Measurements from ENCODE around the gene NOTCH1. TPM values are rescaled to one million over a fixed set of nuclear protein-coding genes. Genes with fewer than 3 reads are reported as not detected.

Gene NOTCH1
- total RNA-seq, 1 donor from 2014 or later: 26.6 TPM

DNA sequence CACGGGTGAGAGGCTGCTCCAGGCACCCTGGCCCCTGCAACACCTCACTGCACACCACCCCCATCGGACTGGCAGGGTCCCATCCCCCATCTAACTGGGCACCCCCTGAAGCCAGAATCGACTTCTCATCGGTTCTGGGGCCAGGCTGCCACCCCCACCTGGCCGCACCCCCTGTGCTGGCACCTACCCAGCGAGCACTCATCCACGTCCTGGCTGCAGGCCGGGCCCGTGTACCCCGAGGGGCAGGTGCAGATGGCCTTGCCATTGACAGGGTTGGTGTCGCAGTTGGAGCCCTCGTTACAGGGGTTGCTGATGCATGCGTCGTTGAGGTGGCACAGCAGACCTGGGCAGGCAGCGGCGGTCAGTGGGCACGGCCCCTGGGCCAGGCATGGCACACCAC lies 27.9 kb downstream of the NOTCH1 start:
- no peak for DNase-seq
- no peak overlapping the region for H3K27ac Mint-ChIP-seq
- CTCF ChIA-PET: no interaction called here
- no peak for ATAC-seq (ENCODE audit: low read depth)
- TF ChIP-seq, protein P1, sequence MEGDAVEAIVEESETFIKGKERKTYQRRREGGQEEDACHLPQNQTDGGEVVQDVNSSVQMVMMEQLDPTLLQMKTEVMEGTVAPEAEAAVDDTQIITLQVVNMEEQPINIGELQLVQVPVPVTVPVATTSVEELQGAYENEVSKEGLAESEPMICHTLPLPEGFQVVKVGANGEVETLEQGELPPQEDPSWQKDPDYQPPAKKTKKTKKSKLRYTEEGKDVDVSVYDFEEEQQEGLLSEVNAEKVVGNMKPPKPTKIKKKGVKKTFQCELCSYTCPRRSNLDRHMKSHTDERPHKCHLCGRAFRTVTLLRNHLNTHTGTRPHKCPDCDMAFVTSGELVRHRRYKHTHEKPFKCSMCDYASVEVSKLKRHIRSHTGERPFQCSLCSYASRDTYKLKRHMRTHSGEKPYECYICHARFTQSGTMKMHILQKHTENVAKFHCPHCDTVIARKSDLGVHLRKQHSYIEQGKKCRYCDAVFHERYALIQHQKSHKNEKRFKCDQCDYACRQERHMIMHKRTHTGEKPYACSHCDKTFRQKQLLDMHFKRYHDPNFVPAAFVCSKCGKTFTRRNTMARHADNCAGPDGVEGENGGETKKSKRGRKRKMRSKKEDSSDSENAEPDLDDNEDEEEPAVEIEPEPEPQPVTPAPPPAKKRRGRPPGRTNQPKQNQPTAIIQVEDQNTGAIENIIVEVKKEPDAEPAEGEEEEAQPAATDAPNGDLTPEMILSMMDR (IDR thresholded peaks at IDR 0.05): no peak
- peaks cover 7% of the 10 kb centered on the region for H3K4me1 Mint-ChIP-seq
- H3K36me3 Mint-ChIP-seq (ENCODE audit: low read depth): peaks cover 43% of the 10 kb centered on the region
- intact Hi-C loops (cut with micrococcal nuclease): no loop called here
- POLR2A ChIA-PET: no interaction called here
- H3K27me3 Mint-ChIP-seq: no peaks in the 10 kb centered on the region
- H3K4me3 Mint-ChIP-seq: no peak overlapping the region
- no peaks in the 10 kb centered on the region for H3K9me3 Mint-ChIP-seq

DNA sequence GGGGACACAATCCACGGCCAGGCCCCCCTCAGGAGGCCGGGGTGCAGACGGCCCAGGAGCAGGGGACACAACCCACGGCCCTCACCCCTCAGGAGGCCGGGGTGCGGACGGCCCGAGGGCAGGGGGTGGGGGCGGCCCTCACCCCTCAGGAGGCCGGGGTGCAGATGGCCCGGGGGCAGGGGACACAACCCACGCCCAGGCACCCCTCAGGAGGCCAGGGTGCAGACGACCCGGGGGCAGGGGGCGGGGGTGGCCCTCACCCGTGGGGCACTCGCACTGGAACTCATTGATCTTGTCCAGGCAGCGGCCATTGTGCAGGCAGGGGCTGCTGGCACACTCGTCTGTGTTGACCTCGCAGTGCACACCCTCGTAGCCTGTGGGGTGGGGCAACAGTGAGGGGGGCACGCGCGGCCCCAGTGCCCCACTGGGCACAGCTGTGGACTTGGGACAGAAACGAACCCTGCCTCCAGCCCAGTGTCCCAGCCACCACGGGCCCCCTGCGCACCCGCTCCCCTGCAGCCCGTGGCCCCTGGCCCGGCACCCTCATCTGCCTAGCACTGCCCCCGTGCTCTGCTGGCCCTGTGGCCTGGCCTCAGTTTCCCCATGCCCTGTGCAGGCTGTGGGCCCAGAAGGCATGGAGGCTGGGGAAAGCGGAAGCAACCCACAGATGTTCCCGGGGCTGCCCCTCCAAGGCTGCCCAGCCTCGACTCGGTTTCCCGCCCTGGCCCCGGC lies 28.7 kb downstream of the NOTCH1 start:
- Mint-ChIP-seq H3K9me3 (no peaks in the 10 kb centered on the region), H3K36me3 (ENCODE audit: low read depth) (peaks cover 40% of the 10 kb centered on the region), H3K4me3 (no peak overlapping the region), H3K4me1 (peaks cover 7% of the 10 kb centered on the region), H3K27me3 (no peaks in the 10 kb centered on the region), H3K27ac (no peak overlapping the region)
- POLR2A ChIA-PET: no interaction called here
- CTCF ChIA-PET: no interaction called here
- ATAC-seq (ENCODE audit: low read depth) (no peak), DNase-seq (no peak)
- TF ChIP-seq, protein P1 (IDR thresholded peaks at IDR 0.05): no peak
- intact Hi-C loops (cut with micrococcal nuclease): no loop called here

DNA sequence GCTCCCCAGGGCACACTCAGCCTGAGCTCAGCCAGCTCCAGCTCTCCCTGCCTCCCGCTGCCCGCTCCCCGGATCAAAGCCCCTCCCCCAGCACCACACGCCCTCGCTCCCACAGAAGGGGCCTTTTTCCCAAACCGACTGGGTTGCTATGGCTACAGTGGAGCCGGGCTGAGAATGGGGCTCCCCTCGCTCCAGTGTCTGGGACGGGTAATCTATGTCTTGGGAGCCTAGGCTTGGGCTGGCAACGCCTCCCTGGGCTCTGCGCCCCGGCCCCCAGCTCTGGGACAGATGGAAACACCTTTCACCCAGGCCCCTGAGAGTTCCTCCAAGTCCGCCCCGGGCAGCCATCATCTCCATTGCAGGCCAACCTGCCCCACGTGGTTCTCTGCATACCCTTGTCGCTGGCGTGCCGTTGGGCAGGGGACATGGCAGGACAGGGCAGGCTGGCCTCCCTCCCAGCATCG lies 29.6 kb downstream of the NOTCH1 start:
- H3K4me3 Mint-ChIP-seq: no peak overlapping the region

DNA sequence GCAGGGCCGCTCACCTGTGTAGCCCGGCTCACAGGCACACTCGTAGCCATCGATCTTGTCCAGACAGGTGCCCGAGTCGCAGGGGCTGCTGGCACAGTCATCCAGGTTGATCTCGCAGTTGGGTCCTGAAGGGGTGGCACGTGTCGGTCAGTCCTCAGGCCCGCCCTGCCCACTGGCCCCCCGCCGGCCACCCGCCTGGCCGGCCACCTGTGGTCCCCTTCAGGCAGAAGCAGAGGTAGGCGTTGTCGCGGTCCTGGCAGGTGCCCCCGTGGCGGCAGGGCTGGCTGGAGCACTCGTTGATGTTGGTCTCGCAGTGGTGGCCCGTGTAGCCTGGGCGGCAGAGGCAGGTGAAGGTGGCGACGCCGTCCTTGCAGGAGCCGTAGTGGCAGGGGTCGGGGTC lies 30.6 kb downstream of the NOTCH1 start:
- DNase-seq: no peak
- intact Hi-C loops (cut with micrococcal nuclease): no loop called here
- no peak overlapping the region for H3K27ac Mint-ChIP-seq
- TF ChIP-seq, protein P1 (IDR thresholded peaks at IDR 0.05): no peak
- H3K36me3 Mint-ChIP-seq (ENCODE audit: low read depth): peaks cover 48% of the 10 kb centered on the region
- H3K4me1 Mint-ChIP-seq: peaks cover 3% of the 10 kb centered on the region
- no peaks in the 10 kb centered on the region for H3K27me3 Mint-ChIP-seq
- no peak for ATAC-seq (ENCODE audit: low read depth)
- H3K9me3 Mint-ChIP-seq: no peaks in the 10 kb centered on the region
- CTCF ChIA-PET: no interaction called here
- no peak overlapping the region for H3K4me3 Mint-ChIP-seq
- POLR2A ChIA-PET: no interaction called here

More for the DNA sequence above, 29.6 kb downstream of the NOTCH1 start:
- peaks cover 42% of the 10 kb centered on the region for H3K36me3 Mint-ChIP-seq (ENCODE audit: low read depth)
- TF ChIP-seq, protein P1 (IDR thresholded peaks at IDR 0.05): no peak
- H3K27me3 Mint-ChIP-seq: no peaks in the 10 kb centered on the region
- ChIA-PET CTCF (no interaction called here), POLR2A (no interaction called here)
- intact Hi-C loops (cut with micrococcal nuclease): no loop called here
- ATAC-seq (ENCODE audit: low read depth) (no peak), DNase-seq (no peak)
- H3K4me1 Mint-ChIP-seq: peaks cover 3% of the 10 kb centered on the region
- H3K9me3 Mint-ChIP-seq: no peaks in the 10 kb centered on the region
- H3K27ac Mint-ChIP-seq: no peak overlapping the region

DNA sequence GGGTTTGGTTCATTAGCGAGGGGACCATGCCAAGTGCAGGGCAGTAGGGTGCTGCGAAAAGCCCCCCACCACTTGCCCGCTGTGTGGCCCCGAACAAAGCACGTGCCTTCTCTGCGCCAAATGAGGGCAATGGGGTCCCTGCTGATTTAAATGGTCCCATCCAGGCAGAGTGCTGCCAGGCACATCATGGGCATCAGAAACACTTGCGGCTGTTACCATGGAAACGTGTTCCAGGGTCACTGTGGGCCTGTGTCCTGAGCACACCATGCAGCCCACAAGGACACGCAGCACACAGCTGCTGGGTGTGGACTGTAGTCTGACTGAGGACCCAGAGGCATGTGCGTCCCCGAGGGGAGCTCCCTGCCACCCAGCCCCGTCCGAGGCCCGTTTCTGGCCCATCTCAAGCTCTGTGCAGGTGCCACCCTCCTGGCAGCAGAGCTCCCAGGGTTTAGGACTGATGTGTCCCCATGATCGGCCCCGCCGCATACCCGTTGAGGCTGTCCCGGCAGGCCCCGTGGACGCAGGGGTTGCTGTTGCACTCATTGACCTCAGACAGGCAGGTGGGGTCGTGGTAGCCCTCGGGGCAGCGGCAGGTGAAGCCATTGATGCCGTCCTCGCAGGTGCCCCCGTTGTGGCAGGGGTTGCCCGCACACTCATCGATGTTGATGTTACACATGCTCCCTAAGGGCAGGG lies 31.7 kb downstream of the NOTCH1 start:
- intact Hi-C loops (cut with micrococcal nuclease): no loop called here
- Mint-ChIP-seq H3K9me3 (no peaks in the 10 kb centered on the region), H3K36me3 (ENCODE audit: low read depth) (peaks cover 51% of the 10 kb centered on the region), H3K27me3 (no peaks in the 10 kb centered on the region), H3K27ac (no peak overlapping the region), H3K4me1 (no peaks in the 10 kb centered on the region), H3K4me3 (no peak overlapping the region)
- no peak for ATAC-seq (ENCODE audit: low read depth)
- ChIA-PET CTCF (interaction anchor here (0.9 kb wide), 1 partner anchor 25 kb away, joined by 3 read pairs; no protein-coding TSS in a partner anchor), POLR2A (no interaction called here)
- no peak for DNase-seq
- TF ChIP-seq, protein P1 (IDR thresholded peaks at IDR 0.05): no peak

Measured in activated B cell treated with CpG ODN at 0.5 μM for 24 hours (primary cell).